Measurements from ENCODE around the gene C19orf12. TPM values are rescaled to one million over a fixed set of nuclear protein-coding genes. Genes with fewer than 3 reads are reported as not detected.
A peak's percentile ranks its signal among the peaks of the same experiment; 100 is the strongest.

The C19orf12 gene
- total RNA-seq, 2 experiments from 2014 or later, result 36.5 to 38.8 TPM

GRCh38 chr19:29660835-29661234, 54.2 kb downstream of the C19orf12 start:
- Mint-ChIP-seq H3K36me3 (ENCODE audit: low read depth) (no peaks in the 10 kb centered on the region), H3K9me3 (no peaks in the 10 kb centered on the region), H3K27ac (peak overlapping the region; percentile 13), H3K4me3 (no peak overlapping the region), H3K27me3 (no peaks in the 10 kb centered on the region), H3K4me1 (peaks cover 36% of the 10 kb centered on the region)
- CTCF ChIA-PET, result interaction anchor here (1.0 to 5.2 kb wide), 7 partner anchors 8 to 56 kb away, joined by 3 to 34 read pairs (median 3); no protein-coding TSS in a partner anchor
- POLR2A ChIA-PET, result no interaction called here
- DNase-seq, result no peak

GRCh38 chr19:29658221-29658991, 56.7 kb downstream of the C19orf12 start:
- Mint-ChIP-seq H3K4me3 (no peak overlapping the region), H3K9me3 (peaks cover 3% of the 10 kb centered on the region), H3K27ac (no peak overlapping the region), H3K36me3 (ENCODE audit: low read depth) (peaks cover 2% of the 10 kb centered on the region), H3K4me1 (peaks cover 24% of the 10 kb centered on the region), H3K27me3 (peaks cover 3% of the 10 kb centered on the region)
- ChIA-PET POLR2A (no interaction called here), CTCF (interaction anchor here (0.6 kb wide), 1 partner anchor 67 kb away, joined by 3 read pairs; no protein-coding TSS in a partner anchor)
- no peak for DNase-seq

GRCh38 chr19:29655648-29656335, 59.3 kb downstream of the C19orf12 start:
- Mint-ChIP-seq H3K9me3 (peaks cover 7% of the 10 kb centered on the region), H3K27ac (no peak overlapping the region), H3K36me3 (ENCODE audit: low read depth) (peaks cover 2% of the 10 kb centered on the region), H3K27me3 (peaks cover 12% of the 10 kb centered on the region), H3K4me1 (peaks cover 6% of the 10 kb centered on the region), H3K4me3 (no peak overlapping the region)
- CTCF ChIA-PET, result interaction anchor here (0.6 to 1.0 kb wide), 3 partner anchors 9 to 221 kb away, joined by 3 to 4 read pairs (median 4); no protein-coding TSS in a partner anchor
- POLR2A ChIA-PET, result no interaction called here
- no peak for DNase-seq

DNA sequence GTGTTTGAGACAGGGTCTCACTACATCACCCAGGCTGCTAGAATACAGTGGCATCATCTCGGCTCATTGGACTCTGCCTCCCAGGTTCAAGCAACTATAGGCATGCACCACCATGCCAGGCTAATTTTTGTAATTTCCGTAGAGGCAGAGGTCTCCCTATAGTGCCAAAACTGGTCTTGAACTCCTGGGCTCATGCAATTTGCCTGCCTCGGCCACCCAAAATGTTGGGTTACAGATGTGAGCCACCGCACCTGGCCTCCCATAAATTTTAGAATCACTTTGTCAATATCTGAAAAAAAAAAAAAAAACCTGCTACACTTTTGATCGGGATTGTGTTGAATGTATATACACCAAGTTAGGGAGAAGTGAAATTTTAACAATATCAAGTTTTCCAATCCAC, 61.7 kb downstream of the C19orf12 start:
- Mint-ChIP-seq H3K27ac (no peak overlapping the region), H3K27me3 (peaks cover 12% of the 10 kb centered on the region), H3K4me1 (peaks cover 4% of the 10 kb centered on the region), H3K9me3 (peaks cover 7% of the 10 kb centered on the region), H3K36me3 (ENCODE audit: low read depth) (peaks cover 2% of the 10 kb centered on the region), H3K4me3 (no peak overlapping the region)
- CTCF ChIA-PET, result interaction anchor here (1.2 kb wide), 1 partner anchor 20 kb away, joined by 4 read pairs; no protein-coding TSS in a partner anchor
- POLR2A ChIA-PET, result interaction anchor here (0.6 kb wide), 1 partner anchor 39 kb away, joined by 4 read pairs; no protein-coding TSS in a partner anchor
- no peak for DNase-seq

- Mint-ChIP-seq H3K27ac (no peak overlapping the region), H3K4me3 (no peak overlapping the region), H3K4me1 (peaks cover 8% of the 10 kb centered on the region), H3K27me3 (peaks cover 12% of the 10 kb centered on the region), H3K36me3 (ENCODE audit: low read depth) (peaks cover 2% of the 10 kb centered on the region), H3K9me3 (peaks cover 7% of the 10 kb centered on the region)
- no peak for DNase-seq
- CTCF ChIA-PET, result interaction anchor here (0.7 to 1.5 kb wide), 5 partner anchors 9 to 41 kb away, joined by 3 to 4 read pairs (median 3); no protein-coding TSS in a partner anchor
- POLR2A ChIA-PET, result no interaction called here
Measured at GRCh38 chr19:29651622-29652394, 63.3 kb downstream of the C19orf12 start.

DNA sequence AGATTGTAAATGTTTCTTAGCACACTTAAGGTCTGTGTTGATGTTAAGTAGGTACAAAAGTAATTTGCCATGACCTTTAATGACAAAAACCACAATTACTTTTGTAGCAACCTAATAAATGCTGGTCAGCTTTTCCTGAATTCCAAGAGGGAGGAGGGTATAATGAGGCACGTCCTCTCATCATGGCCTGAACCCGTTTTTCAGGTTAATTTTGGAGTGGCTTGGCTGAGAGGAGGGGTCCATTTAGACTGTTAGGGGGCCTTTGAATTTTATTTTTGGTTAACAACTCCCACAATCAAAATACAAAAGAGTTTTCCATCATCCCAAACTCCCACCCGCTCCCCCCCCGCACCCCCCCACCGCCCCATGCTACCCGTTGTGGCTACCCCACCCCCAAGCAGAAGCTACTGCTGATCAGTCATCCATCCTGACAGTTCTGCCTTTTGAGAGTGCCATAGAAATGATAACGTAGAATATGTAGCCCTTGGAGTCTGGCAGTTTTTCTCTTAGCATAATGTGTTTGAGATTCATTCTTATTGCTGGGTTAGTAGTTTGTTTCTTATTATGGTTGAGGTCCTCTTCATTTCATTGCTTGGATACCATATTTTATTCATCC, 64.2 kb downstream of the C19orf12 start:
- ChIA-PET POLR2A (no interaction called here), CTCF (interaction anchor here (1.2 to 1.5 kb wide), 3 partner anchors 11 to 40 kb away, joined by 3 to 4 read pairs (median 4); no protein-coding TSS in a partner anchor)
- DNase-seq, result no peak
- no peak overlapping the region for H3K4me3 Mint-ChIP-seq
- H3K27me3 Mint-ChIP-seq, result peaks cover 12% of the 10 kb centered on the region
- peaks cover 7% of the 10 kb centered on the region for H3K9me3 Mint-ChIP-seq
- H3K36me3 Mint-ChIP-seq (ENCODE audit: low read depth), result peaks cover 2% of the 10 kb centered on the region
- H3K4me1 Mint-ChIP-seq, result peaks cover 14% of the 10 kb centered on the region
- H3K27ac Mint-ChIP-seq, result no peak overlapping the region

Other genes with a start within 250 kb of the C19orf12 start
- gene VSTM2B, start 189.3 kb downstream of the C19orf12 start, total RNA-seq, result not detected
- gene POP4, start 109.0 kb downstream of the C19orf12 start, total RNA-seq, result 100 to 1,000 TPM in 1 of 2 experiments, 10 to 100 TPM in 1; 96.0 to 113 TPM
- gene PLEKHF1, start 49.8 kb downstream of the C19orf12 start, total RNA-seq, result 10 to 100 TPM; 49.4 to 52.1 TPM
- gene CCNE1, start 96.7 kb upstream of the C19orf12 start, total RNA-seq, result 10 to 100 TPM; 44.9 to 45.3 TPM
- gene URI1, start 227.0 kb upstream of the C19orf12 start, total RNA-seq, result 10 to 100 TPM; 54.8 to 54.9 TPM

All from activated CD4-positive, alpha-beta T cell treated with anti-CD3 and anti-CD28 coated beads, Interleukin-2, amount 10 ng/mL, durations not matched to agents 7 days and 5 days (primary cell).